Testis (tissue), 2 donors: ENCODE results near the gene LAG3.

Source experiments
- POLR2A ChIP-seq: fragments of 450-650 bp; IDR thresholded peaks from one replicate; pipeline ENCODE4 v1.6.1; 2017; ENCODE audit warnings: antibody characterized with exemption, mild to moderate bottlenecking, moderate library complexity
- TF ChIP-seq, protein P1 (sequence below), 3 experiments: fragments of 450-650 bp in 2 of 3; fragments of 200-600 bp in 1 of 3; sonication (generic) in 1 of 3; IDR thresholded peaks; one replicate each; pipeline ENCODE4 v1.5.1; 2016 to 2019; ENCODE audit warnings: antibody characterized with exemption in 3 of 3, mild to moderate bottlenecking in 2 of 3, moderate library complexity in 1 of 3

DNA sequence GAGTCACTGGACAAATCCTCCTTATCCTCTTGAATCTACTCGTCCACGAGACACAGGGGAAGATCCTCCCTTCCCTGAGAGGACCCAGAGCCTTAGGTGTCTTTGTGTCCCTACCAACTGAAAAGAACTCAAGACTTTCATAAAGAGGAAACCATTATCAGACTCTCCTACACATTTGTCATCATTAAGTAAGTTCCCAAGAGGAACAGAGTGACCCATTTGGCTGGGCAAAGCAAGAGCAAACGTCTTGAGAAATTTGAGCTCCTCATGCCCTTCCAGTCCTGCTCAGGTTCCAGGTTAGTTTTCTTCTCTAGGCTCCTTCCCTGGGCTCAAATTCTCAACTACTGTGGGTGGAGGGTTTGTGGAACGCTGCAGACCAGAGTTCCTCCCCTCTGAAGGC lies 25.1 kb upstream of the LAG3 start:
- TF ChIP-seq, protein P1, sequence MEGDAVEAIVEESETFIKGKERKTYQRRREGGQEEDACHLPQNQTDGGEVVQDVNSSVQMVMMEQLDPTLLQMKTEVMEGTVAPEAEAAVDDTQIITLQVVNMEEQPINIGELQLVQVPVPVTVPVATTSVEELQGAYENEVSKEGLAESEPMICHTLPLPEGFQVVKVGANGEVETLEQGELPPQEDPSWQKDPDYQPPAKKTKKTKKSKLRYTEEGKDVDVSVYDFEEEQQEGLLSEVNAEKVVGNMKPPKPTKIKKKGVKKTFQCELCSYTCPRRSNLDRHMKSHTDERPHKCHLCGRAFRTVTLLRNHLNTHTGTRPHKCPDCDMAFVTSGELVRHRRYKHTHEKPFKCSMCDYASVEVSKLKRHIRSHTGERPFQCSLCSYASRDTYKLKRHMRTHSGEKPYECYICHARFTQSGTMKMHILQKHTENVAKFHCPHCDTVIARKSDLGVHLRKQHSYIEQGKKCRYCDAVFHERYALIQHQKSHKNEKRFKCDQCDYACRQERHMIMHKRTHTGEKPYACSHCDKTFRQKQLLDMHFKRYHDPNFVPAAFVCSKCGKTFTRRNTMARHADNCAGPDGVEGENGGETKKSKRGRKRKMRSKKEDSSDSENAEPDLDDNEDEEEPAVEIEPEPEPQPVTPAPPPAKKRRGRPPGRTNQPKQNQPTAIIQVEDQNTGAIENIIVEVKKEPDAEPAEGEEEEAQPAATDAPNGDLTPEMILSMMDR (IDR thresholded peaks at IDR 0.05) = no peak
- no peak for TF ChIP-seq POLR2A
